WTC11 (cell line): ENCODE data around the gene EDIL3. TPM values are rescaled to one million over a fixed set of nuclear protein-coding genes. Genes with fewer than 3 reads are reported as not detected.

Source experiments
- ATAC-seq: fragments of 200-7000 bp; cut with Tn5 transposase; 2 replicates; pipeline ENCODE4 v1.10.0; 2021; ENCODE audit warnings: mild to moderate bottlenecking, moderate library complexity
- CTCF ChIA-PET: fragments of 300-600 bp; sonication (Branson Sonifier 250); formaldehyde crosslinking; loops from one replicate; lab custom pipeline; 2021; ENCODE audit warnings: antibody characterized with exemption; lab: Charles Lee
- POLR2A ChIA-PET: fragments of 350-600 bp; sonication (Branson Sonifier 250); formaldehyde crosslinking; loops from one replicate; lab custom pipeline; 2021; ENCODE audit warnings: antibody characterized with exemption; lab: Charles Lee
- DNase-seq: peaks from one replicate; pipeline ENCODE4 v3.0.0; 2021; ENCODE audit warnings: low spot score
- H3K27ac Mint-ChIP-seq: 2 replicates; pipeline ENCODE4 v1.8.0; 2021; ENCODE audit warnings: mixed read lengths
- H3K27me3 Mint-ChIP-seq: 2 replicates; pipeline ENCODE4 v1.8.0; 2021; ENCODE audit warnings: low read depth, mild to moderate bottlenecking, moderate library complexity, mixed read lengths
- H3K36me3 Mint-ChIP-seq: 2 replicates; pipeline ENCODE4 v1.8.0; 2021; ENCODE audit warnings: mixed read lengths
- H3K4me1 Mint-ChIP-seq: 2 replicates; pipeline ENCODE4 v1.8.0; 2022; ENCODE audit warnings: mixed read lengths
- H3K4me3 Mint-ChIP-seq: 2 replicates; pipeline ENCODE4 v1.8.0; 2021; ENCODE audit warnings: mild to moderate bottlenecking, moderate library complexity, mixed read lengths
- H3K9me3 Mint-ChIP-seq: 2 replicates; pipeline ENCODE4 v1.8.0; 2021; ENCODE audit warnings: mixed read lengths
- CREB1 ChIP-seq: sonication (generic); formaldehyde crosslinking; IDR thresholded peaks from 2 replicates; pipeline ENCODE4 v1.8.0; 2023; ENCODE audit warnings: mild to moderate bottlenecking, missing genetic modification reagents
- CTCF ChIP-seq: fragments of 200-600 bp; IDR thresholded peaks from 2 replicates; pipeline ENCODE4 v1.8.0; 2022; ENCODE audit warnings: antibody characterized with exemption
- ERG ChIP-seq: fragments of 250-450 bp; sonication (Bioruptor Pico); IDR thresholded peaks from 2 replicates; pipeline ENCODE4 v1.8.0; 2021; ENCODE audit warnings: mild to moderate bottlenecking
- ESRRA ChIP-seq: sonication (generic); formaldehyde crosslinking; IDR thresholded peaks from 2 replicates; pipeline ENCODE4 v1.8.1; 2022; ENCODE audit warnings: mild to moderate bottlenecking, missing genetic modification reagents, borderline replicate concordance
- FOXJ3 ChIP-seq: sonication (generic); formaldehyde crosslinking; IDR thresholded peaks from 2 replicates; pipeline ENCODE4 v1.9.0; 2021; ENCODE audit warnings: missing genetic modification reagents, mild to moderate bottlenecking, borderline replicate concordance
- GRHL2 ChIP-seq: fragments of 250-450 bp; sonication (Bioruptor Pico); IDR thresholded peaks from 2 replicates; pipeline ENCODE4 v1.8.0; 2022; ENCODE audit warnings: mild to moderate bottlenecking, moderate library complexity; ENCODE audit not compliant: insufficient replicate concordance, severe bottlenecking
- IRF1 ChIP-seq: sonication (generic); formaldehyde crosslinking; IDR thresholded peaks from 2 replicates; pipeline ENCODE4 v1.8.0; 2023; ENCODE audit warnings: missing genetic modification reagents
- MLX ChIP-seq: sonication (generic); formaldehyde crosslinking; IDR thresholded peaks from 2 replicates; pipeline ENCODE4 v1.8.1; 2023; ENCODE audit warnings: mild to moderate bottlenecking, missing genetic modification reagents, moderate library complexity
- MXD4 ChIP-seq: fragments of 250-450 bp; sonication (Bioruptor Pico); IDR thresholded peaks from 2 replicates; pipeline ENCODE4 v1.8.0; 2021; ENCODE audit warnings: mild to moderate bottlenecking, moderate library complexity, borderline replicate concordance
- NFE2L1 ChIP-seq: sonication (generic); formaldehyde crosslinking; IDR thresholded peaks from 2 replicates; pipeline ENCODE4 v1.8.1; 2023; ENCODE audit warnings: missing genetic modification reagents
- NFYB ChIP-seq: sonication (generic); formaldehyde crosslinking; conservative IDR thresholded peaks from 2 replicates; pipeline ENCODE4 v1.8.0; 2022; ENCODE audit warnings: low read depth, missing genetic modification reagents
- NR2C2 ChIP-seq: sonication (generic); formaldehyde crosslinking; IDR thresholded peaks from 2 replicates; pipeline ENCODE4 v1.8.0; 2022; ENCODE audit warnings: mild to moderate bottlenecking, missing genetic modification reagents
- NR3C1 ChIP-seq: sonication (generic); formaldehyde crosslinking; conservative IDR thresholded peaks from 2 replicates; pipeline ENCODE4 v1.8.1; 2023; ENCODE audit warnings: low read depth, mild to moderate bottlenecking, missing genetic modification reagents
- RORB ChIP-seq: fragments of 250-450 bp; sonication (Bioruptor Pico); IDR thresholded peaks from 2 replicates; pipeline ENCODE4 v1.9.0; 2021; ENCODE audit warnings: mild to moderate bottlenecking
- SMAD4 ChIP-seq: sonication (generic); formaldehyde crosslinking; IDR thresholded peaks from 2 replicates; pipeline ENCODE4 v1.8.0; 2022; ENCODE audit warnings: mild to moderate bottlenecking, missing genetic modification reagents
- TEAD1 ChIP-seq: sonication (generic); formaldehyde crosslinking; IDR thresholded peaks from 2 replicates; pipeline ENCODE4 v1.8.0; 2022; ENCODE audit warnings: mild to moderate bottlenecking, missing genetic modification reagents
- TP53 ChIP-seq: sonication (generic); formaldehyde crosslinking; IDR thresholded peaks from 2 replicates; pipeline ENCODE4 v1.8.1; 2023; ENCODE audit warnings: mild to moderate bottlenecking, missing genetic modification reagents
- ZBTB43 ChIP-seq: sonication (generic); formaldehyde crosslinking; IDR thresholded peaks from 2 replicates; pipeline ENCODE4 v1.8.1; 2023; ENCODE audit warnings: mild to moderate bottlenecking, missing genetic modification reagents
- ZNF219 ChIP-seq: sonication (generic); formaldehyde crosslinking; IDR thresholded peaks from 2 replicates; pipeline ENCODE4 v1.8.0; 2023; ENCODE audit warnings: missing genetic modification reagents, mild to moderate bottlenecking, borderline replicate concordance
- ZNF263 ChIP-seq: sonication (generic); formaldehyde crosslinking; IDR thresholded peaks from 2 replicates; pipeline ENCODE4 v1.8.1; 2022; ENCODE audit warnings: low read depth, mild to moderate bottlenecking, moderate library complexity, missing genetic modification reagents
- ZNF317 ChIP-seq: sonication (generic); formaldehyde crosslinking; IDR thresholded peaks from 2 replicates; pipeline ENCODE4 v1.8.1; 2023; ENCODE audit warnings: low read depth, mild to moderate bottlenecking, moderate library complexity, missing genetic modification reagents, borderline replicate concordance
- ZNF396 ChIP-seq: fragments of 250-450 bp; sonication (Bioruptor Pico); IDR thresholded peaks from 2 replicates; pipeline ENCODE4 v1.8.0; 2021; ENCODE audit warnings: mild to moderate bottlenecking, moderate library complexity, borderline replicate concordance
- ZNF423 ChIP-seq: fragments of 250-450 bp; sonication (Bioruptor Pico); IDR thresholded peaks from 2 replicates; pipeline ENCODE4 v2.1.2; 2022; ENCODE audit warnings: mild to moderate bottlenecking, moderate library complexity
- total RNA-seq: library from RNA; stranded (reverse); gene quantifications from 3 replicates; pipeline ENCODE4 v1.2.3, GENCODE V29; 2021
- TF ChIP-seq, protein P1 (sequence below): sonication (generic); formaldehyde crosslinking; IDR thresholded peaks from 2 replicates; pipeline ENCODE4 v1.8.0; 2022; ENCODE audit warnings: mild to moderate bottlenecking, missing genetic modification reagents
- TF ChIP-seq, protein P2 (sequence below): sonication (generic); formaldehyde crosslinking; IDR thresholded peaks from 2 replicates; pipeline ENCODE4 v1.8.1; 2023; ENCODE audit warnings: mild to moderate bottlenecking, moderate library complexity, missing genetic modification reagents

The EDIL3 gene
- total RNA-seq, 1 experiment from 2014 or later = 48.3 TPM

GRCh38 chr5:84202136-84202535 lies 182.5 kb downstream of the EDIL3 start:
- Mint-ChIP-seq H3K4me3 (no peak overlapping the region), H3K27me3 (no peaks in the 10 kb centered on the region), H3K4me1 (no peaks in the 10 kb centered on the region), H3K27ac (no peak overlapping the region), H3K9me3 (no peaks in the 10 kb centered on the region), H3K36me3 (no peaks in the 10 kb centered on the region)
- ChIA-PET POLR2A (no interaction called here), CTCF (no interaction called here)
- ATAC-seq (no peak), DNase-seq (no peak)
- TF ChIP-seq NFYB (CRISPR knock-in tag) (no peak), ZBTB43 (CRISPR knock-in tag) (no peak), NR2C2 (CRISPR knock-in tag) (no peak), CTCF (no peak), ZNF396 (CRISPR knock-in tag) (no peak), MXD4 (CRISPR knock-in tag) (no peak), NR3C1 (CRISPR knock-in tag) (no peak)
- TF ChIP-seq, protein P1, sequence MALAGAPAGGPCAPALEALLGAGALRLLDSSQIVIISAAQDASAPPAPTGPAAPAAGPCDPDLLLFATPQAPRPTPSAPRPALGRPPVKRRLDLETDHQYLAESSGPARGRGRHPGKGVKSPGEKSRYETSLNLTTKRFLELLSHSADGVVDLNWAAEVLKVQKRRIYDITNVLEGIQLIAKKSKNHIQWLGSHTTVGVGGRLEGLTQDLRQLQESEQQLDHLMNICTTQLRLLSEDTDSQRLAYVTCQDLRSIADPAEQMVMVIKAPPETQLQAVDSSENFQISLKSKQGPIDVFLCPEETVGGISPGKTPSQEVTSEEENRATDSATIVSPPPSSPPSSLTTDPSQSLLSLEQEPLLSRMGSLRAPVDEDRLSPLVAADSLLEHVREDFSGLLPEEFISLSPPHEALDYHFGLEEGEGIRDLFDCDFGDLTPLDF = no peak

- CTCF ChIA-PET = interaction anchor here (0.7 kb wide), 1 partner anchor 172 kb away, joined by 3 read pairs; no protein-coding TSS in a partner anchor
- no peaks in the 10 kb centered on the region for H3K9me3 Mint-ChIP-seq
- no peak for DNase-seq
- no peak for ATAC-seq
- POLR2A ChIA-PET = no interaction called here
- no peaks in the 10 kb centered on the region for H3K4me1 Mint-ChIP-seq
- H3K4me3 Mint-ChIP-seq = no peak overlapping the region
- H3K36me3 Mint-ChIP-seq = no peaks in the 10 kb centered on the region
- no peak for TF ChIP-seq ESRRA (CRISPR knock-in tag)
- TF ChIP-seq SMAD4 = no peak
- TF ChIP-seq TP53 (CRISPR knock-in tag) = no peak
- TF ChIP-seq FOXJ3 (CRISPR knock-in tag) = no peak
- no peak for TF ChIP-seq ZNF263 (CRISPR knock-in tag)
- no peak for TF ChIP-seq TEAD1 (CRISPR knock-in tag)
- no peak for TF ChIP-seq GRHL2 (CRISPR knock-in tag)
- TF ChIP-seq ZNF423 (CRISPR knock-in tag) = no peak
- no peak for TF ChIP-seq ZNF219 (CRISPR knock-in tag)
- TF ChIP-seq RORB (CRISPR knock-in tag) = no peak
- TF ChIP-seq, all 79 proteins: peak for 0
- H3K27ac Mint-ChIP-seq = no peak overlapping the region
- no peaks in the 10 kb centered on the region for H3K27me3 Mint-ChIP-seq
These were observed 187.1 kb downstream of the EDIL3 start for GRCh38 chr5:84197538-84197937.

- no peak overlapping the region for H3K27ac Mint-ChIP-seq
- no peak overlapping the region for H3K4me3 Mint-ChIP-seq
- ChIA-PET CTCF (no interaction called here), POLR2A (no interaction called here)
- no peak for DNase-seq
- no peaks in the 10 kb centered on the region for H3K27me3 Mint-ChIP-seq
- H3K4me1 Mint-ChIP-seq = peaks cover 5% of the 10 kb centered on the region
- TF ChIP-seq NFE2L1 (CRISPR knock-in tag) (no peak), CREB1 (CRISPR knock-in tag) (no peak), ERG (CRISPR knock-in tag) (no peak), ZNF317 (CRISPR knock-in tag) (no peak), IRF1 (no peak), MLX (CRISPR knock-in tag) (no peak)
- TF ChIP-seq, protein P2, sequence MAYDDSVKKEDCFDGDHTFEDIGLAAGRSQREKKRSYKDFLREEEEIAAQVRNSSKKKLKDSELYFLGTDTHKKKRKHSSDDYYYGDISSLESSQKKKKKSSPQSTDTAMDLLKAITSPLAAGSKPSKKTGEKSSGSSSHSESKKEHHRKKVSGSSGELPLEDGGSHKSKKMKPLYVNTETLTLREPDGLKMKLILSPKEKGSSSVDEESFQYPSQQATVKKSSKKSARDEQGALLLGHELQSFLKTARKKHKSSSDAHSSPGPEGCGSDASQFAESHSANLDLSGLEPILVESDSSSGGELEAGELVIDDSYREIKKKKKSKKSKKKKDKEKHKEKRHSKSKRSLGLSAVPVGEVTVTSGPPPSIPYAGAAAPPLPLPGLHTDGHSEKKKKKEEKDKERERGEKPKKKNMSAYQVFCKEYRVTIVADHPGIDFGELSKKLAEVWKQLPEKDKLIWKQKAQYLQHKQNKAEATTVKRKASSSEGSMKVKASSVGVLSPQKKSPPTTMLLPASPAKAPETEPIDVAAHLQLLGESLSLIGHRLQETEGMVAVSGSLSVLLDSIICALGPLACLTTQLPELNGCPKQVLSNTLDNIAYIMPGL (CRISPR knock-in tag) = no peak
- ATAC-seq = no peak
- no peaks in the 10 kb centered on the region for H3K36me3 Mint-ChIP-seq
- H3K9me3 Mint-ChIP-seq = no peaks in the 10 kb centered on the region
These were observed 193.4 kb downstream of the EDIL3 start for GRCh38 chr5:84191281-84191680.
